ENCODE results near the gene KCNG4. TPM values are rescaled to one million over a fixed set of nuclear protein-coding genes. Genes with fewer than 3 reads are reported as not detected.

Gene KCNG4
- total and polyA plus RNA-seq, 10 of the 15 experiments (the other 5 are each of a cell fraction or from before 2014, with no cell fraction given) = not detected

DNA sequence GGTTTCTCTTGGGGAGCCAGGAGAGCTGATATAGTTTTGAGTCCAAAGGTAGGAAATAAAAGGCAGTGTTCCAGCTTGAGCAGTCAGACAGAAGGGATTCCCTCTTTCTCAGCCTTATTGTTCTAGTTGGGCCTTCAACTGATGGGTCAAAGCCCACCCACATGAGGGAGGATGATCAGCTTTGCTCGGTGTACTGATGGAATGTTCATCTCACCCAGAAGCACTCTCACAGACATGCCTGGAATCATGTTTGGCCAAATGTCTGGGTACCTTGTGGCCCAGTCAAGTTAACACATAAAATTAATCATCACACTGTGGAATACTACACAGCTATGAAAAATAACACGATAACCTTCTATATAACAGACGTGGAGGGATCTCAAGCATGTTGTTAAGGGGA lies 23.1 kb upstream of the KCNG4 start:
- ChIA-PET SMC1A (ENCODE audit: uncharacterized antibody, unreplicated experiment) (no interaction called here), POLR2A (no interaction called here), RAD21 (ENCODE audit: unreplicated experiment) (no interaction called here), CTCF (interaction anchor here (2.0 kb wide), 1 partner anchor 14 kb away, joined by 5 read pairs; no protein-coding TSS in a partner anchor)
- Histone ChIP-seq H3K79me2 (ENCODE audit: control insufficient read depth, insufficient read depth, low read length) (no peaks in the 10 kb centered on the region), H3K27me3 (replicated peaks in 1 of 2; ENCODE audit: control insufficient read depth in 2 of 2, insufficient read depth in 2 of 2, low read length in 1 of 2) (no peaks in the 10 kb centered on the region; a peak in 1 of 4 replicates), H3K9ac (ENCODE audit: control insufficient read depth, insufficient read depth, low read length) (no peak overlapping the region), H3K9me3 (replicated peaks; ENCODE audit: control insufficient read depth, insufficient read depth, low read length) (no peaks in the 10 kb centered on the region), H3K27ac (ENCODE audit: control insufficient read depth, insufficient read depth) (no peak overlapping the region), H3K4me3 (no peak overlapping the region), H3K4me1 (ENCODE audit: control insufficient read depth, insufficient read depth, low read length) (no peaks in the 10 kb centered on the region), H4K20me1 (ENCODE audit: control insufficient read depth, insufficient read depth) (no peaks in the 10 kb centered on the region), H3K36me3 (ENCODE audit: control insufficient read depth in 2 of 2, insufficient read depth in 2 of 2, low read length in 1 of 2) (no peaks in the 10 kb centered on the region), H2AFZ (ENCODE audit: control insufficient read depth, low read depth, low read length) (no peak overlapping the region), H3K4me2 (ENCODE audit: control insufficient read depth, insufficient read depth) (no peak overlapping the region)
- 66% methylated on average over 3 of the region's 3 CpGs for WGBS (ENCODE audit: insufficient coverage, insufficient replicate concordance, low lambda C conversion rate, missing lambda C conversion rate)
- BruUV-seq (replicated peaks) = no TSS peak
- intact Hi-C loops (cut with micrococcal nuclease; ENCODE audit: unreplicated experiment) = no loop called here
- ATAC-seq (no peak), FAIRE-seq (no peak), DNase-seq (ENCODE audit: low read depth, low spot score) (no peak)
- in situ Hi-C loops (cut with MboI) = no loop called here
- TF ChIP-seq, protein P1, sequence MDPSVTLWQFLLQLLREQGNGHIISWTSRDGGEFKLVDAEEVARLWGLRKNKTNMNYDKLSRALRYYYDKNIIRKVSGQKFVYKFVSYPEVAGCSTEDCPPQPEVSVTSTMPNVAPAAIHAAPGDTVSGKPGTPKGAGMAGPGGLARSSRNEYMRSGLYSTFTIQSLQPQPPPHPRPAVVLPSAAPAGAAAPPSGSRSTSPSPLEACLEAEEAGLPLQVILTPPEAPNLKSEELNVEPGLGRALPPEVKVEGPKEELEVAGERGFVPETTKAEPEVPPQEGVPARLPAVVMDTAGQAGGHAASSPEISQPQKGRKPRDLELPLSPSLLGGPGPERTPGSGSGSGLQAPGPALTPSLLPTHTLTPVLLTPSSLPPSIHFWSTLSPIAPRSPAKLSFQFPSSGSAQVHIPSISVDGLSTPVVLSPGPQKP (IDR thresholded peaks at IDR 0.05; ENCODE audit: low read depth, low read length) = no peak
- TF ChIP-seq SIN3A (IDR thresholded peaks at IDR 0.05; ENCODE audit: low read depth, low read length) (no peak), SRF (IDR thresholded peaks at IDR 0.05; ENCODE audit: low read depth in 2 of 2, low read length in 2 of 2) (no peak), SREBF1 (IDR thresholded peaks at IDR 0.05; ENCODE audit: low read length) (no peak), YBX1 (IDR thresholded peaks at IDR 0.05) (no peak), RAD21 (IDR thresholded peaks at IDR 0.05; ENCODE audit: insufficient read depth, low read depth, low read length) (no peak), ZNF217 (IDR thresholded peaks at IDR 0.05) (no peak), SMAD1 (IDR thresholded peaks at IDR 0.05; ENCODE audit: low read depth, partially characterized antibody) (no peak), SREBF2 (IDR thresholded peaks at IDR 0.05; ENCODE audit: low read length) (no peak), CHD1 (IDR thresholded peaks at IDR 0.05; ENCODE audit: low read depth, low read length) (no peak), ZZZ3 (IDR thresholded peaks at IDR 0.05; ENCODE audit: control insufficient read depth, insufficient read length, low read depth) (no peak), EED (IDR thresholded peaks at IDR 0.05; ENCODE audit: low read depth) (no peak), NR2C1 (IDR thresholded peaks at IDR 0.05) (no peak), CREB1 (IDR thresholded peaks at IDR 0.05; ENCODE audit: low read depth) (no peak), PKNOX1 (IDR thresholded peaks at IDR 0.05) (no peak)
- TF ChIP-seq, protein P2, sequence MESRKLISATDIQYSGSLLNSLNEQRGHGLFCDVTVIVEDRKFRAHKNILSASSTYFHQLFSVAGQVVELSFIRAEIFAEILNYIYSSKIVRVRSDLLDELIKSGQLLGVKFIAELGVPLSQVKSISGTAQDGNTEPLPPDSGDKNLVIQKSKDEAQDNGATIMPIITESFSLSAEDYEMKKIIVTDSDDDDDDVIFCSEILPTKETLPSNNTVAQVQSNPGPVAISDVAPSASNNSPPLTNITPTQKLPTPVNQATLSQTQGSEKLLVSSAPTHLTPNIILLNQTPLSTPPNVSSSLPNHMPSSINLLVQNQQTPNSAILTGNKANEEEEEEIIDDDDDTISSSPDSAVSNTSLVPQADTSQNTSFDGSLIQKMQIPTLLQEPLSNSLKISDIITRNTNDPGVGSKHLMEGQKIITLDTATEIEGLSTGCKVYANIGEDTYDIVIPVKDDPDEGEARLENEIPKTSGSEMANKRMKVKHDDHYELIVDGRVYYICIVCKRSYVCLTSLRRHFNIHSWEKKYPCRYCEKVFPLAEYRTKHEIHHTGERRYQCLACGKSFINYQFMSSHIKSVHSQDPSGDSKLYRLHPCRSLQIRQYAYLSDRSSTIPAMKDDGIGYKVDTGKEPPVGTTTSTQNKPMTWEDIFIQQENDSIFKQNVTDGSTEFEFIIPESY (IDR thresholded peaks at IDR 0.05) = no peak
- TF ChIP-seq, protein P3, sequence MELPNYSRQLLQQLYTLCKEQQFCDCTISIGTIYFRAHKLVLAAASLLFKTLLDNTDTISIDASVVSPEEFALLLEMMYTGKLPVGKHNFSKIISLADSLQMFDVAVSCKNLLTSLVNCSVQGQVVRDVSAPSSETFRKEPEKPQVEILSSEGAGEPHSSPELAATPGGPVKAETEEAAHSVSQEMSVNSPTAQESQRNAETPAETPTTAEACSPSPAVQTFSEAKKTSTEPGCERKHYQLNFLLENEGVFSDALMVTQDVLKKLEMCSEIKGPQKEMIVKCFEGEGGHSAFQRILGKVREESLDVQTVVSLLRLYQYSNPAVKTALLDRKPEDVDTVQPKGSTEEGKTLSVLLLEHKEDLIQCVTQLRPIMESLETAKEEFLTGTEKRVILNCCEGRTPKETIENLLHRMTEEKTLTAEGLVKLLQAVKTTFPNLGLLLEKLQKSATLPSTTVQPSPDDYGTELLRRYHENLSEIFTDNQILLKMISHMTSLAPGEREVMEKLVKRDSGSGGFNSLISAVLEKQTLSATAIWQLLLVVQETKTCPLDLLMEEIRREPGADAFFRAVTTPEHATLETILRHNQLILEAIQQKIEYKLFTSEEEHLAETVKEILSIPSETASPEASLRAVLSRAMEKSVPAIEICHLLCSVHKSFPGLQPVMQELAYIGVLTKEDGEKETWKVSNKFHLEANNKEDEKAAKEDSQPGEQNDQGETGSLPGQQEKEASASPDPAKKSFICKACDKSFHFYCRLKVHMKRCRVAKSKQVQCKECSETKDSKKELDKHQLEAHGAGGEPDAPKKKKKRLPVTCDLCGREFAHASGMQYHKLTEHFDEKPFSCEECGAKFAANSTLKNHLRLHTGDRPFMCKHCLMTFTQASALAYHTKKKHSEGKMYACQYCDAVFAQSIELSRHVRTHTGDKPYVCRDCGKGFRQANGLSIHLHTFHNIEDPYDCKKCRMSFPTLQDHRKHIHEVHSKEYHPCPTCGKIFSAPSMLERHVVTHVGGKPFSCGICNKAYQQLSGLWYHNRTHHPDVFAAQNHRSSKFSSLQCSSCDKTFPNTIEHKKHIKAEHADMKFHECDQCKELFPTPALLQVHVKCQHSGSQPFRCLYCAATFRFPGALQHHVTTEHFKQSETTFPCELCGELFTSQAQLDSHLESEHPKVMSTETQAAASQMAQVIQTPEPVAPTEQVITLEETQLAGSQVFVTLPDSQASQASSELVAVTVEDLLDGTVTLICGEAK (IDR thresholded peaks at IDR 0.05; ENCODE audit: borderline replicate concordance) = no peak

Data from GM12878 (cell line).